ENCODE results near the gene DISC1. TPM values are rescaled to one million over a fixed set of nuclear protein-coding genes. Genes with fewer than 3 reads are reported as not detected.

The DISC1 gene
- total RNA-seq, 1 experiment from 2014 or later = 1.8 TPM

GRCh38 chr1:231983588-231984193 lies 357.1 kb downstream of the DISC1 start:
- no peaks in the 10 kb centered on the region for H3K27me3 ChIP-seq (ENCODE audit: insufficient read depth, low read length)
- H3K79me2 ChIP-seq (ENCODE audit: insufficient read depth, low read length) = no peaks in the 10 kb centered on the region
- H3K27ac ChIP-seq (ENCODE audit: low read depth, low read length) = no peak overlapping the region
- TF ChIP-seq POLR2A (IDR thresholded peaks at IDR 0.05; ENCODE audit: borderline replicate concordance, extremely low read depth, insufficient read depth, insufficient read length) (no peak), REST (IDR thresholded peaks at IDR 0.05; ENCODE audit: low read depth) (no peak), RAD21 (IDR thresholded peaks at IDR 0.05; ENCODE audit: low read depth) (no peak), ZNF274 (IDR thresholded peaks at IDR 0.05; ENCODE audit: low read depth, low read length) (no peak), FOSL1 (IDR thresholded peaks at IDR 0.05; ENCODE audit: low read depth) (no peak), TCF7L2 (IDR thresholded peaks at IDR 0.05; ENCODE audit: borderline replicate concordance, extremely low read depth, insufficient read depth, insufficient read length) (no peak), ZBTB33 (IDR thresholded peaks at IDR 0.05; ENCODE audit: extremely low read depth, insufficient replicate concordance, low read length) (no peak), ZFX (IDR thresholded peaks at IDR 0.05) (no peak), ELF1 (IDR thresholded peaks at IDR 0.05; ENCODE audit: borderline replicate concordance, low read depth) (no peak), POLR2AphosphoS5 (IDR thresholded peaks at IDR 0.05; ENCODE audit: low read depth, low read length) (no peak), SP1 (IDR thresholded peaks at IDR 0.05; ENCODE audit: low read depth) (no peak), MAX (IDR thresholded peaks at IDR 0.05) (no peak), EZH2 (IDR thresholded peaks at IDR 0.05) (no peak), CBX3 (IDR thresholded peaks at IDR 0.05; ENCODE audit: low read depth) (no peak), CEBPB (IDR thresholded peaks at IDR 0.05; ENCODE audit: low read depth) (no peak)
- TF ChIP-seq, protein P1, sequence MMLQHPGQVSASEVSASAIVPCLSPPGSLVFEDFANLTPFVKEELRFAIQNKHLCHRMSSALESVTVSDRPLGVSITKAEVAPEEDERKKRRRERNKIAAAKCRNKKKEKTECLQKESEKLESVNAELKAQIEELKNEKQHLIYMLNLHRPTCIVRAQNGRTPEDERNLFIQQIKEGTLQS (IDR thresholded peaks at IDR 0.05) = no peak
- TF ChIP-seq, protein P2, sequence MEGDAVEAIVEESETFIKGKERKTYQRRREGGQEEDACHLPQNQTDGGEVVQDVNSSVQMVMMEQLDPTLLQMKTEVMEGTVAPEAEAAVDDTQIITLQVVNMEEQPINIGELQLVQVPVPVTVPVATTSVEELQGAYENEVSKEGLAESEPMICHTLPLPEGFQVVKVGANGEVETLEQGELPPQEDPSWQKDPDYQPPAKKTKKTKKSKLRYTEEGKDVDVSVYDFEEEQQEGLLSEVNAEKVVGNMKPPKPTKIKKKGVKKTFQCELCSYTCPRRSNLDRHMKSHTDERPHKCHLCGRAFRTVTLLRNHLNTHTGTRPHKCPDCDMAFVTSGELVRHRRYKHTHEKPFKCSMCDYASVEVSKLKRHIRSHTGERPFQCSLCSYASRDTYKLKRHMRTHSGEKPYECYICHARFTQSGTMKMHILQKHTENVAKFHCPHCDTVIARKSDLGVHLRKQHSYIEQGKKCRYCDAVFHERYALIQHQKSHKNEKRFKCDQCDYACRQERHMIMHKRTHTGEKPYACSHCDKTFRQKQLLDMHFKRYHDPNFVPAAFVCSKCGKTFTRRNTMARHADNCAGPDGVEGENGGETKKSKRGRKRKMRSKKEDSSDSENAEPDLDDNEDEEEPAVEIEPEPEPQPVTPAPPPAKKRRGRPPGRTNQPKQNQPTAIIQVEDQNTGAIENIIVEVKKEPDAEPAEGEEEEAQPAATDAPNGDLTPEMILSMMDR (IDR thresholded peaks at IDR 0.05 in 2 of 3, conservative IDR thresholded peaks at IDR 0.05 in 1 of 3; ENCODE audit: borderline replicate concordance in 1 of 3, insufficient read depth in 1 of 3, low read depth in 2 of 3, low read length in 2 of 3) = no peak; a peak in 1 of 6 replicates
- H3K36me3 ChIP-seq (ENCODE audit: control insufficient read depth in 1 of 2, insufficient read depth in 2 of 2, low read length in 2 of 2) = no peaks in the 10 kb centered on the region
- peaks cover 0 to 6% of the 10 kb centered on the region in 2 experiments; a peak in 2 of 4 replicates for H3K4me1 ChIP-seq (ENCODE audit: control insufficient read depth in 1 of 2, insufficient read depth in 2 of 2, low read length in 2 of 2)
- ChIA-PET CTCF (interaction anchor here (0.6 to 1.4 kb wide), 5 partner anchors 8 to 101 kb away, joined by 3 to 5 read pairs (median 3); no protein-coding TSS in a partner anchor), RAD21 (ENCODE audit: low non-redundant PET in 1 of 2, low total read pairs in 2 of 2, uncharacterized antibody in 2 of 2, unreplicated experiment in 2 of 2) (interaction anchor here in 1 of 2 experiments (0.6 kb wide), 1 partner anchor 340 kb away, joined by 4 read pairs; no protein-coding TSS in a partner anchor), POLR2A (no interaction called here)
- no peak for DNase-seq (ENCODE audit: low read depth, low spot score)
- no peaks in the 10 kb centered on the region for H4K20me1 ChIP-seq (ENCODE audit: insufficient read depth)
- H3K4me3 ChIP-seq (replicated peaks in 1 of 2; ENCODE audit: low read depth in 1 of 2, low read length in 2 of 2) = no peak overlapping the region
- no peak overlapping the region for H3K9ac ChIP-seq (ENCODE audit: low read length)
- intact Hi-C loops (cut with micrococcal nuclease) = no loop called here
- H3K9me3 ChIP-seq (ENCODE audit: control insufficient read depth in 1 of 2, insufficient read depth in 1 of 2, low read depth in 1 of 2, low read length in 2 of 2) = no peaks in the 10 kb centered on the region
- BruUV-seq (replicated peaks) = no TSS peak
- H3K4me2 ChIP-seq (ENCODE audit: low read length) = no peak overlapping the region
- H3K9me2 ChIP-seq (ENCODE audit: insufficient read depth) = no peaks in the 10 kb centered on the region
- peak; percentile 47; the same call in 1 of the 2 replicates for ATAC-seq
- no peak overlapping the region for H2AFZ ChIP-seq (ENCODE audit: low read depth, low read length, poor library complexity, severe bottlenecking)
